ENCODE measurements around the gene TMEM45B.
"Not testable (repeated sequence)": the region's sequence is repeated elsewhere in the genome, so short reads cannot be mapped to it uniquely, and the experiment has no call there.

DNA sequence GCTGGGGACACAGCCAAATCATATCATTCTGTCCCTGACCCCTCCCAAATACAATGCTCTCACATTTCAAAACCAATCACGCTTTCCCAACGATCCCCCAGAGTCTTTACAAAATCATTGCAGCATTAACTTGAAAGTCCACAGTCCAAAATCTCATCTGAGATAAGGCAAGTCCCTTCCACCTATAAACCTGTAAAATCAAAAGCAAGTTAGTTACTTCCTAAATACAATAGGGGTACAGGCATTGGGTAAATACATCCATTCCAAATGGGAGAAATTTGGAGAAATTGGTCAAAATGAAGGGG is 29.6 kb upstream of the TMEM45B start:
- not testable (repeated sequence) for TF ChIP-seq POLR2A (IDR thresholded peaks at IDR 0.05; ENCODE audit: extremely low read depth, insufficient read length)
- TF ChIP-seq, protein P1, sequence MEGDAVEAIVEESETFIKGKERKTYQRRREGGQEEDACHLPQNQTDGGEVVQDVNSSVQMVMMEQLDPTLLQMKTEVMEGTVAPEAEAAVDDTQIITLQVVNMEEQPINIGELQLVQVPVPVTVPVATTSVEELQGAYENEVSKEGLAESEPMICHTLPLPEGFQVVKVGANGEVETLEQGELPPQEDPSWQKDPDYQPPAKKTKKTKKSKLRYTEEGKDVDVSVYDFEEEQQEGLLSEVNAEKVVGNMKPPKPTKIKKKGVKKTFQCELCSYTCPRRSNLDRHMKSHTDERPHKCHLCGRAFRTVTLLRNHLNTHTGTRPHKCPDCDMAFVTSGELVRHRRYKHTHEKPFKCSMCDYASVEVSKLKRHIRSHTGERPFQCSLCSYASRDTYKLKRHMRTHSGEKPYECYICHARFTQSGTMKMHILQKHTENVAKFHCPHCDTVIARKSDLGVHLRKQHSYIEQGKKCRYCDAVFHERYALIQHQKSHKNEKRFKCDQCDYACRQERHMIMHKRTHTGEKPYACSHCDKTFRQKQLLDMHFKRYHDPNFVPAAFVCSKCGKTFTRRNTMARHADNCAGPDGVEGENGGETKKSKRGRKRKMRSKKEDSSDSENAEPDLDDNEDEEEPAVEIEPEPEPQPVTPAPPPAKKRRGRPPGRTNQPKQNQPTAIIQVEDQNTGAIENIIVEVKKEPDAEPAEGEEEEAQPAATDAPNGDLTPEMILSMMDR (IDR thresholded peaks at IDR 0.05; ENCODE audit: low read depth, low read length): not testable (repeated sequence)
